C4-2B (cell line): ENCODE data around the gene ZNF35.

Experiments
- ZFX ChIP-seq: fragments of 450-650 bp; IDR thresholded peaks from 2 replicates; pipeline ENCODE4 v1.6.1; 2017
- TF ChIP-seq, protein P1 (sequence below): fragments of 450-650 bp; conservative IDR thresholded peaks from 2 replicates; pipeline ENCODE4 v1.5.1; 2017; ENCODE audit warnings: mild to moderate bottlenecking

DNA sequence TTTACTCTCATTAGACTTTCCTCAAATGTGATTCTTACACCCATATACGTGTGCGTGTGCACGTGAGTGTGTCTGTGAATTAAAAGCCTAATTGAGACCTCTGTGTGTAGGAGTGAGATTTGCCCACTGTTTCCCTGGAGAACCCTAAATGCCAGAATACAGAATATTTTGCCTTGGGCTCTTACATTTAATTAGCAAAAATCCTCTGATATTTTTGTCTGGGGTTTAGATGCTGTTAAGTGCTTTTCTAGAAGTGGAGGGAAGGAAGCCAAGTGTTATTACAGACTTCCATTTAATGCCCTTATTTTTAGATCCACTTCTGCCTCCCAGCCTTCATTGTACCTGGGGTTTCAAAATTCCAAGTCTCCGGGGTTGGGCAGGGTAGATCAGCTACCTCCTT is 17.8 kb downstream of the ZNF35 start:
- TF ChIP-seq, protein P1, sequence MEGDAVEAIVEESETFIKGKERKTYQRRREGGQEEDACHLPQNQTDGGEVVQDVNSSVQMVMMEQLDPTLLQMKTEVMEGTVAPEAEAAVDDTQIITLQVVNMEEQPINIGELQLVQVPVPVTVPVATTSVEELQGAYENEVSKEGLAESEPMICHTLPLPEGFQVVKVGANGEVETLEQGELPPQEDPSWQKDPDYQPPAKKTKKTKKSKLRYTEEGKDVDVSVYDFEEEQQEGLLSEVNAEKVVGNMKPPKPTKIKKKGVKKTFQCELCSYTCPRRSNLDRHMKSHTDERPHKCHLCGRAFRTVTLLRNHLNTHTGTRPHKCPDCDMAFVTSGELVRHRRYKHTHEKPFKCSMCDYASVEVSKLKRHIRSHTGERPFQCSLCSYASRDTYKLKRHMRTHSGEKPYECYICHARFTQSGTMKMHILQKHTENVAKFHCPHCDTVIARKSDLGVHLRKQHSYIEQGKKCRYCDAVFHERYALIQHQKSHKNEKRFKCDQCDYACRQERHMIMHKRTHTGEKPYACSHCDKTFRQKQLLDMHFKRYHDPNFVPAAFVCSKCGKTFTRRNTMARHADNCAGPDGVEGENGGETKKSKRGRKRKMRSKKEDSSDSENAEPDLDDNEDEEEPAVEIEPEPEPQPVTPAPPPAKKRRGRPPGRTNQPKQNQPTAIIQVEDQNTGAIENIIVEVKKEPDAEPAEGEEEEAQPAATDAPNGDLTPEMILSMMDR, result no peak
- TF ChIP-seq ZFX, result no peak
